Glomerular endothelial cell (primary cell): ENCODE measurements around the gene C3orf20. TPM values are rescaled to one million over a fixed set of nuclear protein-coding genes. Genes with fewer than 3 reads are reported as not detected.

Experiments used
- DNase-seq: peaks from one replicate; pipeline ENCODE4 v3.0.0-alpha.2; 2011; ENCODE audit warnings: low read depth, low spot score; ENCODE audit errors: extremely low read depth
- total RNA-seq: library from RNA; depleted of rRNA; stranded (reverse); fragments of >200 nt; gene quantifications from 2 replicates; pipeline ENCODE4 v1.2.3, GENCODE V29; 2015

The C3orf20 gene
- total RNA-seq = not detected in 2 replicates

DNA sequence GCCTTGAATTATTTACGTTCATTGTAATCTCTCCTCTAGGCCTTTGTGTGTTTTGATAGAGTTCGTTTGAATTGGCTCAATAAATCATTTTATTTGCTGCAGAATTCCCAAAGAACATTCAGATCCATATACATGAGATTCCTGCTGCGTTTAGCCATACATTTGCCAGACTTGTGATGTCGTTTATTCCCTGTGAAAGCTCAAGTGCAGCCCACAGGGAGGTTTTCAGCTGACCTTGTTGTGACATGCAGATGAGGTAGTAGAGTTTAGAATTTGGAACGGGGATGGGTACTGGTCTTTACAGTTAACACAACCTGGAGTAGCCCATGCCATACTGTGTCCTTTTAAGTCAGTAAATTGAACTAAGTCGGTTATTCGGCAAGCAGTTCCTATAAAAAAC is at the start of gene C3orf20:
Gene C3orf20 (plus strand): TSS at position 301 of the 400 bp plus-strand sequence. CDS start 7,573 bp downstream, outside the sequence.
- no peak for DNase-seq

DNA sequence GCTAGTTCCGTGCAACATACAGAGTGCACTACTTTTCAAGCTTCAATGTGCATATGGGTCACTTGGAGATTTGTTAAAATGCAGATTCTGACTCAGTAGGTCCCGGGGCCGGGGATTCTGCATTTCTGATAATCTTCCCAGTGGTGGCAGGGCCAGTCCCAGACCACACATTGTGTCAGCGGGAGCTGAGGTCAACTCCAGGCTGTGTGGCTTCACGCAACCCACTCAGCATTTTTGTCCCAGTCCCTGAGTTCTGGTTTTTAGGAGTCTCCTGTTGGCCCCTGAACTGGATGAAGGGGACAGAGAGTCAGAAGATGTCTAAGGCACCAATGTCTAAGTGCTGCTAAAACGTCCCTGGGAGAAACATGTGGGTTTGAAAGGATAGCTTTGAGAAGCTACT is 49.5 kb upstream of the C3orf20 start:
- no peak for DNase-seq

DNA sequence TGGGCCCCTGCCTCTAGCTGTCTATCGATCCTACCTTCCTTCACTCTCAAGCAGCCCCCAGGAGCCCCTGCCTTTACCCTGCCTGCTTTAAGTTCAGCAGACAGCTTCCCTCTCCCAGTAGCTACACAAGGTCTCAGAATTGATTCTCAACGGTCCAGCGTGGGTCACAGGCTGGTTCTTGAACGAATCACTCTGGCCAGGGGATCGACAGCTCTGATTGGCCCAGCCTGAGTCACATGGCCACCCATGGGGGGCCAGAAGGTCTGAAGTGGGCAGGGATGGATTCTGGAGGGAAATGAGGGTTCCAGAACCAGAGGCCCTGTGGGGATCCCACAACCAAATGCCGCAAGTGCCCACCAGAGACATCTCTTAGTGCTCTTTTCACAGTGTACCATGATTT is 47.1 kb upstream of the C3orf20 start:
- DNase-seq = no peak

DNA sequence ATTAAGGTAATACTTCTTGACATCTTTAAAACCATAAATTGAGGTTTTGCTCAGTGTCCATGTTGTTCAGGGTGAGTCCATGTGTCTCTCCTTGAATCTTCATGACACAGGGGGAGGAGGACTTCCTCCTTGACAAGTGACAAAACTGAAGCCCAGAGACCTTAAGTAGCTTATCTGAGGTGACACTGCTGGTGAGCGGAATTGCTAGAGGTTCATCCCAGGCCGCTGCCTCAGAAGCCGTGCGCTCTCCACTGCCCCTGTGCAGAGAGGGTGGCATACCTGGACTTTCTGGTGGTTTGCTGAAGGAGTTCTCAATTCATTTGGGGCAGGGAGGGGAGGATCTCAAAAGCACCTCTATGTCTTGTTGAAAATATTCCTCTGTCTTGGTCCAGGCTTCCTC is 46.5 kb upstream of the C3orf20 start:
- no peak for DNase-seq

DNA sequence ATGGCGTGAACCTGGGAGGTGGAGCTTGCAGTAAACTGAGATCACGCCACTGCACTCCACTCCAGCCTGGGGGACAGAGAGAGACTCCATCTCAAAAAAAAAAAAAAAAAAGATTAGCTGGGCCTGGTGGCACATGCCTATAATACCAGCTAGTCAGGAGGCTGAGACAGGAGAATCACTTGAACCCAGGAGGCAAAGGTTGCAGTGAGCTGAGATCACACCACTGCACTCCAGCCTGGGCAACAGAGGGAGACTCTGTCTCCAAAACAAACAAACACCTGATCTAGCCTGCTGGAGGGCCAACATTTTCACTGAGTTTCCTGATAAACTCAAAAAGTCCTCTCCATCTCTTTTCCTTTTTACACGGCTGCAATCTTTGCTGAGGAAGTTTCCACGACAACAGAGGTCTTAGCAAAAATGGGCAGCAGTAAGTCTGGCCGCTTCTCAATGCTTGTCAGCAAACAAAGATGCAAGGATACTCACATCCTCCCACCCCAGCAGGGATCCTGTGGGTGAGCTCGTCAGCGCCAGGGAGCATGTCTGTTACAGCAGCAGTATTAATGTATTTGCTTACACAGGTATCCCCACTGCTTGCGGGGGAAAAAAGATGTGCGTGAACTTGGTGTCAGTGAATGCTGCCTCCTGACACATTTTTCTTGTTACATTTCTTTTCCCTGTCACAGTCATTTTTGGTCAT is 44.4 kb upstream of the C3orf20 start:
- DNase-seq = no peak

DNA sequence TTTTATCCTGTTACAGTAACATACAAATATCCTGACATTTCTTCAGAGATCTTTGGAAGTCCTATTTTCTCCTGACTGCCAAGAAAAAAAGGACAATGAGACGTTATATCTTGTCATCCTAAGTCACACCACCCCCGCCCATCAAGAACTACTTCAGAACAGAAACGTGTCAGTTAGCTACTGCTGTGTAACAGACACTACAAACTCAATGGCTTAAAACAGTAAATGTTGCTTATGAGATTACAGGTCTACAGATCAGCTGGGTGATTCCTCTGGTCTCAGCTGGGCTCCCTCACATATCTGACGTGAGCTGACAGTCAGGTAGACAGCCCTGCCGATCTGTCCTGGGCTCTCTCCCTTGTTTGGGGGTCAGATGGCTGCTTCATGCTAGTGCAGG is 43.8 kb upstream of the C3orf20 start:
- DNase-seq = no peak

DNA sequence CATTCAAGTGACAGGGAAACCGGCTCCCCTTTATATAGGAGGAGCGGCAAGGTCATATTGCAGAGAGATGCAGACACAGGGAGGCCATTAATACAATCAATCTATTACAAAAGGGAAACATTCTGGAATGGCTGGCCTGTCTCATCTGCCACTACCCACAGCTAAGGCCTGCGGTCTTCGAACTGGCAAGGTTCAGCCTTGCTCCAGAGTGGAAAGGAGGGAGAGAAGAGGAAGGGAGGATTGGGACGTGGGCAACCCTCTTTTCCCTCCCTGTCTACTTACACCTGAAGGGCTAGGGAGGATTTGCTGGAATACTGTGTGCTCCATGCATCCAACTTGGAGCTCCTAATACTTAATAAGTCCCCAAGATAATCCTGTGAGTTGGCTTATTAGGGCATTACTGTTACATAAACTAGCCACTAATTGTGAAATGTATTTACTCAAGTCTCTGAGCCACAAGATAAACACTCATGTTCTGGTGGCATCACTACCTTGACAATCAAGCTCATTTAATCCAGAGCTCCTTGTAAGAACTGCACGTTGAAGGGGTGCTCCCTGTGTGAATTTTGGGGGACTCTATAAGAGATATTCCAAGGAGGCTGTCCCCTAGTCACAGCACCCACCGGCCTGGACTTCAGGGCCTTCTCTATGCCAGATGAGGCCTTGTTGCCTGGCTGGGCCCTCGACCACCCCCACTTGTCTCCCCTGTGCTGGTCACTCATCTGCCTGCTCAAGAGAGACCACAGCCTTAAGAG is 43.1 kb upstream of the C3orf20 start:
- DNase-seq = no peak

DNA sequence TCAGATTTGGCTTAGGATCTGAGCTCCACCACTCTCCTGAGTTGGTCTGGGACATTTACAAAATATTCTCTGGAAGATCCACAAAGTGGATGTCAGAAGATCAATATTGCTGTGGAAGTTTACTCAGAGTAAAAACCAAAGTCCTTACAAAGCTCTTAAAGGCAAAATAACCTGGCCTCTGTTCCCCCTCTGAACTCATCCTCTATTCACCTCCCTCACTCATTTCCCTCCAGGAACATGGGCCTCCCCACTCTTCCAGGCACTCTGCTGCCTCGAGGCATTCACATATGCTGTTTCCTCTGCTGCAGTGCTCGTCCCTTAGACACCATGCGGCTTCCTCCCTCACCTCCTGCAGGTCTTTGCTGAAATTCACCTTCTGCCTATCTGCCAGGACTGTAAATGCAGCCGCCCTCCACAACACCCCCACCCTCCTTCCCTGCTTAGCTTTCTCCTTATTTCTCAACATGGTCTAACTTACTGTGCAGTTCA is 42.5 kb upstream of the C3orf20 start:
- no peak for DNase-seq

DNA sequence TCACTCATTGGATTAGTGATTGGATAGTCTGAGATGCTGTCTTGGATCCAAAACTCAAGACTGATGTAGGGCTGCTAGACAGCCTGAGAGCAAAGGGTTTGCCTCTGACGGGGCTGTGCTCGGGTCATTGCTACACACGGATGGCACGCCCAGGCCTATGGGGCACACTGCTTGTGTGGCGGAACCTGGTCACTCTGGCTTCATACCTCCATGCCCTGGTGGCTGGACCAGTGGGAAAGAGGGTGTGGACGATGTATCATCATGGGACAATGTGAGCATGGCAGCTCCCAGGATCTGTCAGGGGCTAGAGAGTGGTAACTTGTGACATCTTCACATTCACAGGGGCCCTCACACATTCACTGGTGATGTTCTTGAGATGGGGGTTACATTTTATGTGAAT is 41.5 kb upstream of the C3orf20 start:
- no peak for DNase-seq

DNA sequence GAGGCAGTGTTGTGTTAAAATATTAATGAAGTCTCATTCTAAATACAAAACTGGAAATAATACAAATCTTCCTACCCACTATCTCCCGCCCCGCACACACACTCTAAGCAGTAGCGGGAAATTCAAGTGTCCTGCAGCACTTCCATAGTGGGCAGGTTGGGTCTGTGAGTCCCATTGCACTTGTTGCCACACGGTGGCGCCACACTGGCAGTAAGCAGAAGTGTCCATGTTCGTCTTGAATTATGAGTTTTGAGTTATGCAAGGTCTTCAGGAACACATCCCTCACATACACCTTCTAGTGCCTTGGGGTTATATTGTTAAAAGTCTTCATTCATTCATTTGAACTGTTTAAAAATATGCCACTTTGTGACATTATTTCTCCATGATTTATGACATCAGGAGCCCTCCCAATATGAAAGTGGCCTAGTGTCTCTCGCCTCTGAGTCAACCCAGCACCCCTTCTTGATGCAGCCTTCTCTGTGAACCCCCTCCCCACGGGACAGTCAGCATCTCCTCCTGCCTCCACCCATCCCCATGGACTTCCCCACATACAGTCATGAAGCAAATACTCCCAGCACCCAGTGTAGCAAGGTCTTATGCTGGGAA is 41.0 kb upstream of the C3orf20 start:
- no peak for DNase-seq

DNA sequence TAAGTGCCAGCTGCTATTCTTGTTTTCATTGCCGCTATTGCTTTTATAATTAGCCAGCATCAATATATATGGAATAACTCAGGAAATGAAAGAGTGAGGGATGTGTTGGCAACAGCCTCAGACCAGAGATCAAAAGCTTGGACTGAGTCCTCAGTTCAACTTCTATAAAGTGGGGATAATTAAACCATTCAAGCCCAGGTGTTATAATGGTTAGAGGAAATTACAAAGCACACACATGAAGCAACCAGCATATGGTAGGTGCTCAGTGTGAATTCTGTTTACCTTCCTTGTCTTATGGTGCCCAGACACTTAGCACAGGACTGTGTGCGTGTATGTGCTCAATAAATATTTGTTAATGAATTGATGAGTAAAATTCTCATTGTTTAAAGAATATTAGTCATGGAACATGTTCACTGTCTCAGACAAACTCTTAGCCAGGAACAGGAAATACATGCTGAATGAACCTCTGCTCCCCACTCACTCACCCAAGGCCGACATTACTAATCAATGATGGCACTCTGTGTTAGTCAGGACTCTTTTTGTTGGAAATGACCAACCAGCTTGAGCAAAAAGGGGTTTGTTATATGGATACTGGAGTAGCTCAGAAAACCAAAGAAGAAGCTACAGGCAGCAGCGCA is 40.1 kb upstream of the C3orf20 start:
- peak; percentile 36 for DNase-seq

DNA sequence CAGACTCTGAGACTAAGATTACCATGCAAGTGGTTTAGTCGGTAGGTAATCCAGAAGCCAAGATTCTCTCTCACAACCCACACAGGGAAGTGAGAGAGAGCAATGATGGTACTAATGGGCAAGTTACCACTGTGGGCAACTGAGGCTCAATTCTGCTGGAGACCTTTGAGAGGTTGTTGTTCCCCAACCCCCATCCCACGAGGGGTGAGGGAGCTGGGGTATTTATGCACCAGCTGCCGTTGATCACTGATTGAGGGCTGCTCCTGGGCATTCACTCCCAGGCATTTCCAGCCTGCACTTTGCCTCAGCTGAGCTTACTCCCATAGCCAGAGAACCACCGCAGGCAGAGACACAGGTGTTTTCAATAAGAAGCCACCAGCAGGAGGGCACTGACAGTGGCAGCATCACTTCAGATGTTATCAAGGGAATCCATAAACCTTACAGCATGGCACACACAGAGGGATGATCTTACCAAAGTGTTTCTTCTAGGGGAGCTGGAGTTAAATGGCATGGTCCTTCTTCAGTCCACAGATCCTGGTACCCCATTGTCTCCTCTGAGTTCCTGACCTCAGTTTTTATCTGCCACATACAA is 38.3 kb upstream of the C3orf20 start:
- DNase-seq = no peak

DNA sequence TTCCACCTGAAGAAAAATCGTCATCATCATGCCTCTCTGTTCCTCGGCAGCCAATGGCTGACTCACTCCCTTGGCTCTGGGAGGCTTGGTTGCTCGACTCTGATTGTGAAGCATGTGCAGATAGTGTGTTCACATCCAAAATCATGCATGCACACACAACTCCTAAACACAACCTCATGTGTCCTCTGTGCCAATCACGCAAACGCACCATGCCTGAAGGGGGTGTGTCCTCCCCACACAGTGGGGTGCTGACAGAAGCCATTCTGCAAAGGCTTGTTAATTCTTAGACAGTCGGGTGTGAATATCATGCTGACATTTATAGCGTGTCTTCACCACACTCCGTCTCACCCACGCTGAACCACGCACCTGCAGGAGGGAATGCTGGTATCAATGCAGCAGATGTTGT is 34.8 kb upstream of the C3orf20 start:
- DNase-seq = no peak

DNA sequence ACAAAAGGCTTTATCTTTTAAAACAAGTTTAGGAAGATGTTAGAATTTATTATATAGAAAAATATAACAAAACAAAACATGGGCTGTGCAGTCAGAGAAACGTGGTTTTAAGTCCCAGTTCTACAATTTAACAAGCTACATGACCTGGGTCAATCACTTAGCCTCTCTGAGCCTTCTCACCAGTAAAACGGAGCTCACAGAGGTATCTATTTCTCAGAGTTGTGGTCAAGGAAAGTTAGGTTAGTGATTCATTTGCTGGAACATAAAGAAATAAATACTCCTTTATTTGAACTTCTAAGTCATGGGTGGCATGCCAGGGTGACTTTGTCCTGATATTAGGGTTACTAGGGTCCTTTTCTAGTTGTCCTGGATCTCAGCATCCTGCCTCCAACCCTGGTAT is 34.2 kb upstream of the C3orf20 start:
- no peak for DNase-seq

DNA sequence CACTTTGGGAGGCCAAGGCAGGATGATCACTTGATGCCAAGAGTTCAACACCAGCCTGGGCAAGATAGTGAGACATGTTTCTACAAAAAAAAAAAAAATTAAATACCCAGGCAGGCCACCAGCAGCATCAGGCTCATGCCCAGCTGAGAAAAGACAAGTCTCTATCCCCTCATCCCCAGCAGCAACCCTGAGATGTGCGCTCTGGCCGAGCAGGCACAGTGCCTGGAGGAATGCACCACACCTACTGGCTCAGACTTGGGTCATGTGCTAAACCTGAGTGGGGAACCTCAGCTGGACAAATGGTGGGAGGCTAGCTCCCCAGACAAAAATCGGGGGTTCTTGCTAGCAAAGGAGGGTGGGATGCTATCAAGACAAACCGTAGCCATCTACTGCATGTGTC is 33.6 kb upstream of the C3orf20 start:
- DNase-seq = no peak

DNA sequence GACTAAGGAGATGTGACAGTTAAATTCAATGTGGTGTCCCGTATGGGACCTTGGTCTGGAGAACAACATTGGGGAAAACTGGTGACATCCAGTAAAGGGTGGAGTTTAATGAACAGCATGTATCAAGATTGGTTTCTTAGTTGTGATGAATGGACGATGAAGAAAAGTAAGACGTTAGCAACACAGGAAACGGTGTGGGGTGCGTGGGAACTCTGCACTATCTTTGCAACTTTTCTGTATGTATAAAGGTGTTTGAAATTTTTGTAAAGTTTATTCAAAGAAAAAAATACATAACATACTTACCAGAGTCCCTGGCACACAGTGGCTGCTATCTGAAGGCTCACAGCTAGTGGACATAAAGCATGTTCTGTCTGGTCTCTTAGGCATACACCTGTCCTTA is 29.5 kb upstream of the C3orf20 start:
- no peak for DNase-seq

DNA sequence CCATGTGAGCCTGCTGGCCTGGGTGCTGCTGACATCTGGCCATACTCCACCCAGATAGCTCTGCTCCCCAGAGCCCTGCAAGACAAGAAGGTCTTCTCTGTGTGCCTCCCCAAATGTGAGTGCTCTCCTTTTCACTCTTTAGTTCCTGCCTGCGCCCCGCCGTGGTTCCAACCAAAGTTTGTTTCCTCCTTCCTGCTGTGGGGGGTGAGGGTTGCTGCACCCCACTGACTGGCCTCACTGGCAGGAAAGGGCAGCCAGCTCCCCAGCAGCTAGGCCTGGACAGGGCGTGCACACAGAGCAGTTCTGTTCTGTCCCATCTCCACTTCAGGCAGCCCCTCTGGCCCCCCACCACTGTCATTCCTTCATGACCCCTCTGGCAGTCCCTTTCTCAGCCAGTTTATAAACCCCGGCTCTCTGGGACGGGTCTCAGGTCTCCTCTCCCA is 28.8 kb upstream of the C3orf20 start:
- no peak for DNase-seq

DNA sequence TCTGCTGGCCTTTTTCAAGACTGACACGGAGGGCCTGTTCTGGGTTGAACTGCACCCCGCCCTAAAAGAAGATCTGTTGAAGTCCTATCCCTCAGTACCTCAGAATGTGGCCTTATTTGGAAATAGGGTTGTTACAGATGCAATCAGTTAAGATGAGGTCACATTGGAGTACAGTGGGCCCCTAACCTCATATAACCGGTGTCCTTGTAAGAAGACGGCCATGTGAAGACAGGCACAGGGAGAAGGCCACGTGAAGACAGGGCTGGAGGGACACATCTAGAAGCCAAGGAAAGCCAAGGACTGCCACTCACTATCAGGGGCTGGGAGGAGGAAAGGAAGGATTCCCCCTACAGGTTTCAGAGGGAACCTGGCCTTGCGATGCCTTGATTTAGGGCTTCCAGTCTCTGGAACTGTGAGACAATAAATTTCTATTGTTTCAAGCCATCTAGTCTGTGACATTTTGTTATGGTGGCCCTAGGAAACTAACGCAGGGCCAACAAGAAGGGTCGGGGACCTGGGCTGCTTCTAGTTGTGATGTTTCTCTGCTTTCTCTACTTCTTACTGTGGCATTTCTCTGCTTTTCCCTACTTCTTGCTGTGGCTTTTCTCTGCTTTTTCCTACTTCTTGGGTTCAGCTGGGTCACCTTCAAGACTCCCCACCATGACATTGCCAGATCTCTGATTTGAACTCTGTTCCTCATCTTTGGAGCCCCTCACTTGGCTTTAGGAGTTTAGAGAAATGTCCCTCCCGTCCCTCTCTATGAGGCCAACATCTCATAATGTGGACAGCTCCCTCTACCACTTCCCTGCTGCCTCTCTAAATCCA is 28.1 kb upstream of the C3orf20 start:
- no peak for DNase-seq

DNA sequence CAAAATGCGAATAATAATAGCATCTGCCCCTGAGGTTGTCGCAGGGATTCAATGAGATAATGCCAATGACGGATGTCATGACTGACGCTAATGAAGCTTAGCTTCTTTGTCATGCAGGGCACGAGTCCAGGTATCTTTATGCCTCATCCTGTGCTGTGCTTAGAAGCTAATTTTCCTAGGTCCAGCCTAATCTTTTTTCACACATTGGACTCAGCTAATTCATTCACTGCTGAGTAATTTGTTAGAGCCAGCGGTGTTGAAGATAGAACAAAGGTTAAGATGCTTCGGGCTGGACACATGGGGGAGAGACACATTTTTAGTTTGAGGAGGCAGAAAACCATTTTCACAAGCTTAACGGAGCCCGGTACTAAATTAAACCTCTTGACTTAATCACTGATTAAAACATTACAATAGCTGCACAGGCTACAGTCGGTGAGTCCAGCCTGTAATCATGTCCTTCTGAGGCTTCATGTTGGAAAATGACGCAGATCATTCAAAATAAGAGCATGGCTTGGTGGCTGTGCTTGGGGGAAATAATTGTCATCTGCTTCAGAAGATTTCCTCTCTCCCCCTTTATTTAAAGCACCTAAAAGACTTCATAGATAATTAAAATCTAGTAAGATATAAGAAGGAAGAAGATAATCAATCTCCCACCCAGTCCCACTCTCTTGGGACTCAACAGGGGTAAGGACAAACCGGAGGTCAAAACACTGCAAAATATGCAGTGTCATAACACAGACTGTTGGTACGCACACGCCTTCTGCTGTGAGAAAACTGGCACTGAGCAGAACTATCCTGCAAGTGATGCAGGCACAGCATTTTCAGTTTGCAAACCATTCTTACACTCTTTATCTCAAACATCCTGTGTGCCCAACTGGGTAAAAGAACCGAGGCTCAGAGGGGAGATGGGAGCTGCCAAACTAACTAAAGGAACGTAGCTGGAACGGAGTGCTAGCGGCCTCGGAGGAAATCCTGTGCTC is 26.7 kb upstream of the C3orf20 start:
- no peak for DNase-seq
